K562 (cell line): ENCODE measurements around the gene DOK3. TPM values are rescaled to one million over a fixed set of nuclear protein-coding genes. Genes with fewer than 3 reads are reported as not detected.
A peak's percentile ranks its signal among the peaks of the same experiment; 100 is the strongest.

Source experiments
- CHD1 ChIP-seq: fragments of 200-600 bp; sonication (generic); IDR thresholded peaks from one replicate; pipeline ENCODE4 v1.6.1; 2012; ENCODE audit warnings: mild to moderate bottlenecking, moderate library complexity, low read length, inconsistent platforms
- ETS2 ChIP-seq: IDR thresholded peaks from 2 replicates; pipeline ENCODE4 v1.6.1; 2016; ENCODE audit warnings: borderline replicate concordance, missing genetic modification characterization, mild to moderate bottlenecking, moderate library complexity, missing compliant biosample characterization; ENCODE audit not compliant: poor library complexity, severe bottlenecking
- KDM5B ChIP-seq: fragments of 200-600 bp; sonication (generic); IDR thresholded peaks from 2 replicates; pipeline ENCODE4 v1.6.1; 2012; ENCODE audit warnings: low read depth, mild to moderate bottlenecking, moderate library complexity, low read length, control low read depth, inconsistent platforms; ENCODE audit not compliant: insufficient replicate concordance
- KLF13 ChIP-seq: fragments of 450-650 bp; IDR thresholded peaks from 2 replicates; pipeline ENCODE4 v1.6.1; 2016; ENCODE audit warnings: missing genetic modification characterization, low read depth, mild to moderate bottlenecking, missing compliant biosample characterization, moderate library complexity, borderline replicate concordance
- LCOR ChIP-seq: sonication (generic); formaldehyde crosslinking; IDR thresholded peaks from 2 replicates; pipeline ENCODE4 v1.8.0; 2022; ENCODE audit warnings: mild to moderate bottlenecking, missing genetic modification reagents
- MYC ChIP-seq, 2 experiments: fragments of 250-450 bp in 1 of 2; sonication (Bioruptor Pico) in 1 of 2; IDR thresholded peaks; 2 replicates each; pipeline versions ENCODE4 v1.5.1 to v1.6.1; 2012 to 2021; ENCODE audit warnings: low read depth in 2 of 2, borderline replicate concordance in 1 of 2, improper control_type of control experiment in 1 of 2, low read length in 1 of 2, mild to moderate bottlenecking in 1 of 2, moderate library complexity in 1 of 2
- NFIC ChIP-seq: fragments of 450-650 bp; IDR thresholded peaks from 2 replicates; pipeline ENCODE4 v1.6.1; 2017; ENCODE audit warnings: mild to moderate bottlenecking, inconsistent platforms
- PML ChIP-seq: IDR thresholded peaks from 2 replicates; pipeline ENCODE4 v1.6.1; 2012; ENCODE audit warnings: low read length, inconsistent platforms
- ZBTB1 ChIP-seq: sonication (generic); formaldehyde crosslinking; IDR thresholded peaks from 2 replicates; pipeline ENCODE4 v1.8.1; 2023; ENCODE audit warnings: missing genetic modification reagents, low read depth, mild to moderate bottlenecking, borderline replicate concordance
- ZBTB17 ChIP-seq: fragments of 450-650 bp; formaldehyde crosslinking; IDR thresholded peaks from 2 replicates; pipeline ENCODE4 v1.4.0; 2020; ENCODE audit warnings: mild to moderate bottlenecking
- polyA plus RNA-seq, 8 experiments: library from polyadenylated mRNA; depleted of rRNA in 4 of 8; stranded (reverse) in 5 of 8; unstranded in 3 of 8; fragments of >200 nt; fragmentation: Nextera tagmentation in 2 of 8; fragmentation: Illumina TruSeq in 1 of 8; extraction: Ambion mirVana in 2 of 8; extraction: Trizol in 1 of 8; gene quantifications; 2 replicates each; pipeline versions ENCODE4 v1.2.1 to v1.2.3, GENCODE V29; 2011 to 2014; ENCODE audit warnings: inconsistent platforms in 1 of 8, missing spikeins in 1 of 8
- total RNA-seq, 7 experiments: library from RNA; depleted of rRNA in 6 of 7; stranded (reverse); fragments of >200 nt in 6 of 7; fragmentation: Illumina TruSeq in 2 of 7; extraction: Trizol in 2 of 7; gene quantifications; 2 replicates each; pipeline versions ENCODE4 v1.2.1 to v1.2.3, GENCODE V29; 2011 to 2021; ENCODE audit warnings: low replicate concordance in 1 of 7
- TF ChIP-seq, protein P1 (sequence below), 2 experiments: fragments of 450-650 bp in 1 of 2; sonication (generic) in 1 of 2; formaldehyde crosslinking in 1 of 2; IDR thresholded peaks; 2 replicates each; pipeline versions ENCODE4 v1.7.1 to v1.9.0; 2016 to 2022; ENCODE audit warnings: inconsistent platforms in 1 of 2, mild to moderate bottlenecking in 1 of 2, missing genetic modification reagents in 1 of 2
- TF ChIP-seq, protein P2 (sequence below), 2 experiments: fragments of 200-800 bp in 1 of 2; sonication (Bioruptor generic) in 1 of 2; sonication (generic) in 1 of 2; formaldehyde crosslinking in 1 of 2; IDR thresholded peaks in 1 of 2; conservative IDR thresholded peaks in 1 of 2; 2 replicates each; pipeline versions ENCODE4 v1.5.0 to v1.6.1; 2016 to 2020; ENCODE audit warnings: missing compliant biosample characterization in 1 of 2, missing genetic modification characterization in 1 of 2, missing genetic modification reagents in 1 of 2
- TF ChIP-seq, protein P3 (sequence below): fragments of 200-800 bp; sonication (Bioruptor generic); IDR thresholded peaks from 2 replicates; pipeline ENCODE4 v1.6.1; 2017; ENCODE audit warnings: missing genetic modification characterization, missing compliant biosample characterization

Gene DOK3
- total and polyA plus RNA-seq, 9 of the 15 experiments (the other 6 are each of a cell fraction or from before 2014, with no cell fraction given), result 1.3 to 23.0 (median 8.0) TPM

DNA sequence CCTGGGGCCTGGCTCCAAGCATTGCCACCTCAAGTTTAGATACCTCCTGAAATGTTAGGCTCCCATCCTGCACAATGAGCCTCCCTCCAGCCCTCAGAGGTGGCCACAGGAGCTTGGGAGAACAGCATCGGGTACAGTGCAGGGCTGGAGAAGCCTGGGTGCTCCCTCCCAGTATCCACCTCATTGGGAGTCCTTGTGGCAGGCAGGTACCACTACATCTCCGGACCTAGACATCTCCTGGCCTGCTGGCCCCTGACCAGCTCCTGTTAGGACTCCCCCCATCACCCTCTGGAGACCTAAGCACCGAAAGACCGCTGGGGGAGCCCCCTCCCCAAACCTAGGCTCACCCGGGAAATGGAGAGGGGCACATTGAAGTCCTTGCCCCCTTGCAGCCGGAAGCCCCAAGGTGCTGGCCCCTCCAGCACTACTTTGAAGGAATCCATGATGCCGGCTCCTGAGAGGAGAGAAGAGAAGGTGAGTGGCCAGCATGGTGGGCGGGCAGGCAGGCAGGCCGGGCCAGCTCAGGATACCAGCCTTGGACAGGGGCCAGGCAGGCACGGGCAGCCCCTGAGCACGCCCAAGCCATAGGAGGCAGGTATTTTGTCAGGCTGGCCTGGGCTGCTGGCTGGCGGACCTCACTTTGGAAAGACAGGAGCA is 13.4 kb downstream of the DOK3 start (continued):
- TF ChIP-seq, protein P1, sequence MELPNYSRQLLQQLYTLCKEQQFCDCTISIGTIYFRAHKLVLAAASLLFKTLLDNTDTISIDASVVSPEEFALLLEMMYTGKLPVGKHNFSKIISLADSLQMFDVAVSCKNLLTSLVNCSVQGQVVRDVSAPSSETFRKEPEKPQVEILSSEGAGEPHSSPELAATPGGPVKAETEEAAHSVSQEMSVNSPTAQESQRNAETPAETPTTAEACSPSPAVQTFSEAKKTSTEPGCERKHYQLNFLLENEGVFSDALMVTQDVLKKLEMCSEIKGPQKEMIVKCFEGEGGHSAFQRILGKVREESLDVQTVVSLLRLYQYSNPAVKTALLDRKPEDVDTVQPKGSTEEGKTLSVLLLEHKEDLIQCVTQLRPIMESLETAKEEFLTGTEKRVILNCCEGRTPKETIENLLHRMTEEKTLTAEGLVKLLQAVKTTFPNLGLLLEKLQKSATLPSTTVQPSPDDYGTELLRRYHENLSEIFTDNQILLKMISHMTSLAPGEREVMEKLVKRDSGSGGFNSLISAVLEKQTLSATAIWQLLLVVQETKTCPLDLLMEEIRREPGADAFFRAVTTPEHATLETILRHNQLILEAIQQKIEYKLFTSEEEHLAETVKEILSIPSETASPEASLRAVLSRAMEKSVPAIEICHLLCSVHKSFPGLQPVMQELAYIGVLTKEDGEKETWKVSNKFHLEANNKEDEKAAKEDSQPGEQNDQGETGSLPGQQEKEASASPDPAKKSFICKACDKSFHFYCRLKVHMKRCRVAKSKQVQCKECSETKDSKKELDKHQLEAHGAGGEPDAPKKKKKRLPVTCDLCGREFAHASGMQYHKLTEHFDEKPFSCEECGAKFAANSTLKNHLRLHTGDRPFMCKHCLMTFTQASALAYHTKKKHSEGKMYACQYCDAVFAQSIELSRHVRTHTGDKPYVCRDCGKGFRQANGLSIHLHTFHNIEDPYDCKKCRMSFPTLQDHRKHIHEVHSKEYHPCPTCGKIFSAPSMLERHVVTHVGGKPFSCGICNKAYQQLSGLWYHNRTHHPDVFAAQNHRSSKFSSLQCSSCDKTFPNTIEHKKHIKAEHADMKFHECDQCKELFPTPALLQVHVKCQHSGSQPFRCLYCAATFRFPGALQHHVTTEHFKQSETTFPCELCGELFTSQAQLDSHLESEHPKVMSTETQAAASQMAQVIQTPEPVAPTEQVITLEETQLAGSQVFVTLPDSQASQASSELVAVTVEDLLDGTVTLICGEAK (IDR thresholded peaks at IDR 0.05), result peak; percentile 33; the same call in 1 of the 2 replicates
- TF ChIP-seq, protein P1 (CRISPR knock-in tag; IDR thresholded peaks at IDR 0.05), result no peak
- TF ChIP-seq KDM5B (peak; percentile 3), PML (no peak), NFIC (peak; percentile 82), ETS2 (no peak), KLF13 (tag) (no peak), ZBTB1 (CRISPR knock-in tag) (0 out of 2 replicates have a peak, but pooled peaks have one; percentile 59), MYC (IDR thresholded peaks at IDR 0.05; ENCODE audit: low read depth, low read length) (no peak), MYC (CRISPR knock-in tag; IDR thresholded peaks at IDR 0.05; ENCODE audit: borderline replicate concordance, low read depth) (peak; percentile 32; the same call in 1 of the 2 replicates), LCOR (CRISPR knock-in tag) (0 out of 2 replicates have a peak, but pooled peaks have one; percentile 59), CHD1 (peak; percentile 30), ZBTB17 (CRISPR knock-in tag) (peak; percentile 39; the same call in 1 of the 2 replicates)
- TF ChIP-seq, protein P2, sequence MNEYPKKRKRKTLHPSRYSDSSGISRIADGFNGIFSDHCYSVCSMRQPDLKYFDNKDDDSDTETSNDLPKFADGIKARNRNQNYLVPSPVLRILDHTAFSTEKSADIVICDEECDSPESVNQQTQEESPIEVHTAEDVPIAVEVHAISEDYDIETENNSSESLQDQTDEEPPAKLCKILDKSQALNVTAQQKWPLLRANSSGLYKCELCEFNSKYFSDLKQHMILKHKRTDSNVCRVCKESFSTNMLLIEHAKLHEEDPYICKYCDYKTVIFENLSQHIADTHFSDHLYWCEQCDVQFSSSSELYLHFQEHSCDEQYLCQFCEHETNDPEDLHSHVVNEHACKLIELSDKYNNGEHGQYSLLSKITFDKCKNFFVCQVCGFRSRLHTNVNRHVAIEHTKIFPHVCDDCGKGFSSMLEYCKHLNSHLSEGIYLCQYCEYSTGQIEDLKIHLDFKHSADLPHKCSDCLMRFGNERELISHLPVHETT (CRISPR knock-in tag; conservative IDR thresholded peaks at IDR 0.05 in 1 of 2, IDR thresholded peaks at IDR 0.05 in 1 of 2), result peak in 1 of 2 experiments; percentile 28; a peak in 2 of 4 replicates
- TF ChIP-seq, protein P3, sequence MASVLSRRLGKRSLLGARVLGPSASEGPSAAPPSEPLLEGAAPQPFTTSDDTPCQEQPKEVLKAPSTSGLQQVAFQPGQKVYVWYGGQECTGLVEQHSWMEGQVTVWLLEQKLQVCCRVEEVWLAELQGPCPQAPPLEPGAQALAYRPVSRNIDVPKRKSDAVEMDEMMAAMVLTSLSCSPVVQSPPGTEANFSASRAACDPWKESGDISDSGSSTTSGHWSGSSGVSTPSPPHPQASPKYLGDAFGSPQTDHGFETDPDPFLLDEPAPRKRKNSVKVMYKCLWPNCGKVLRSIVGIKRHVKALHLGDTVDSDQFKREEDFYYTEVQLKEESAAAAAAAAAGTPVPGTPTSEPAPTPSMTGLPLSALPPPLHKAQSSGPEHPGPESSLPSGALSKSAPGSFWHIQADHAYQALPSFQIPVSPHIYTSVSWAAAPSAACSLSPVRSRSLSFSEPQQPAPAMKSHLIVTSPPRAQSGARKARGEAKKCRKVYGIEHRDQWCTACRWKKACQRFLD (CRISPR knock-in tag), result peak; percentile 6; the same call in 1 of the 2 replicates
